D721Med (cell line): Measurements from ENCODE around the gene DHRS4.

Source experiments
- DNase-seq: peaks from one replicate; pipeline ENCODE4 v3.0.0; 2011; ENCODE audit warnings: low spot score; ENCODE audit not compliant: insufficient read length
- FAIRE-seq: peaks from 2 replicates; lab custom pipeline; 2011; peaks lifted over from hg19 to GRCh38; lab: Jason Lieb, UNC
- TF ChIP-seq, protein P1 (sequence below): IDR thresholded peaks from 2 replicates; pipeline ENCODE4 v1.5.1; 2012; ENCODE audit warnings: mild to moderate bottlenecking, control low read depth; ENCODE audit not compliant: insufficient read depth; ENCODE audit errors: missing control alignments

Gene DHRS4

GRCh38 chr14:23933108-23933741 is 20.3 kb upstream of the DHRS4 start:
- TF ChIP-seq, protein P1, sequence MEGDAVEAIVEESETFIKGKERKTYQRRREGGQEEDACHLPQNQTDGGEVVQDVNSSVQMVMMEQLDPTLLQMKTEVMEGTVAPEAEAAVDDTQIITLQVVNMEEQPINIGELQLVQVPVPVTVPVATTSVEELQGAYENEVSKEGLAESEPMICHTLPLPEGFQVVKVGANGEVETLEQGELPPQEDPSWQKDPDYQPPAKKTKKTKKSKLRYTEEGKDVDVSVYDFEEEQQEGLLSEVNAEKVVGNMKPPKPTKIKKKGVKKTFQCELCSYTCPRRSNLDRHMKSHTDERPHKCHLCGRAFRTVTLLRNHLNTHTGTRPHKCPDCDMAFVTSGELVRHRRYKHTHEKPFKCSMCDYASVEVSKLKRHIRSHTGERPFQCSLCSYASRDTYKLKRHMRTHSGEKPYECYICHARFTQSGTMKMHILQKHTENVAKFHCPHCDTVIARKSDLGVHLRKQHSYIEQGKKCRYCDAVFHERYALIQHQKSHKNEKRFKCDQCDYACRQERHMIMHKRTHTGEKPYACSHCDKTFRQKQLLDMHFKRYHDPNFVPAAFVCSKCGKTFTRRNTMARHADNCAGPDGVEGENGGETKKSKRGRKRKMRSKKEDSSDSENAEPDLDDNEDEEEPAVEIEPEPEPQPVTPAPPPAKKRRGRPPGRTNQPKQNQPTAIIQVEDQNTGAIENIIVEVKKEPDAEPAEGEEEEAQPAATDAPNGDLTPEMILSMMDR = no peak
- FAIRE-seq (no peak), DNase-seq (no peak)

DNA sequence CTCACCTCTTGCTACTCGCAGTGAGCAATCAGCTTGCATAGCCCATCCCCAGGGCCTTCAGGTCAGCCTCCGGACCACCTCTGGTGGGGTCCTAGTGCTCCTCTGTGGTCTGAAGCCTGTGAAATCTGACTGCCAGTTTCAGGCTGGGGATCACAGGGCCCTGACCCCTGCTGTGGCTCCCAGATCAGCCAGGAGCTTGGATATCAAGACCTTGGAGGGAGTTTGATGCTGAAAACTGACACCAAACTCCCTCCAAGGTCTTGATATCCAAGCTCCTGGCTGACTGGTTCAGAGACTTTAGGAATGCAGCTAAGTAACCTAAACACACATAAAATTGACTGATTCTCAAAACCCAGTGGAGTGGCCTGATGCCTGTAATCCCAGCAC is 19.8 kb upstream of the DHRS4 start:
- FAIRE-seq = no peak
- TF ChIP-seq, protein P1 = no peak
- DNase-seq = no peak

DNA sequence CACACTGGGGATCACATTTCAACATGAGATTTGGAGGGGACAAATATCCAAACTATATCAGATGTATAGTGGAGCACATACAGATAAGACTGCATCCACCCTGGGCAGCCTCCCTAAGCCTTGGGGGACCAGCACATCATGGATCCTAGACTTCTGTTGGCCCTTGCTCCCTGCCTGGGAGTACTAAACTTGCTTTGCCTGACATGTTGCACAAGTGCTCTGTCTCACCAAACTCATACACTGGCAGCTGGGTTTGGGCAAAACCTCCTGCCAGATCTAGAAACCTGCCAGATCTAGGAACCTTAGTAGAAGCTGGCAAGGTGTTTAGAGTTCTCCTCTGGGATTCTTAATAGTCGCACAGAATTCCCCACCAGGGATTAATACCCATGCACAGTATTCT is 18.4 kb upstream of the DHRS4 start:
- TF ChIP-seq, protein P1 = no peak
- DNase-seq = no peak
- no peak for FAIRE-seq

DNA sequence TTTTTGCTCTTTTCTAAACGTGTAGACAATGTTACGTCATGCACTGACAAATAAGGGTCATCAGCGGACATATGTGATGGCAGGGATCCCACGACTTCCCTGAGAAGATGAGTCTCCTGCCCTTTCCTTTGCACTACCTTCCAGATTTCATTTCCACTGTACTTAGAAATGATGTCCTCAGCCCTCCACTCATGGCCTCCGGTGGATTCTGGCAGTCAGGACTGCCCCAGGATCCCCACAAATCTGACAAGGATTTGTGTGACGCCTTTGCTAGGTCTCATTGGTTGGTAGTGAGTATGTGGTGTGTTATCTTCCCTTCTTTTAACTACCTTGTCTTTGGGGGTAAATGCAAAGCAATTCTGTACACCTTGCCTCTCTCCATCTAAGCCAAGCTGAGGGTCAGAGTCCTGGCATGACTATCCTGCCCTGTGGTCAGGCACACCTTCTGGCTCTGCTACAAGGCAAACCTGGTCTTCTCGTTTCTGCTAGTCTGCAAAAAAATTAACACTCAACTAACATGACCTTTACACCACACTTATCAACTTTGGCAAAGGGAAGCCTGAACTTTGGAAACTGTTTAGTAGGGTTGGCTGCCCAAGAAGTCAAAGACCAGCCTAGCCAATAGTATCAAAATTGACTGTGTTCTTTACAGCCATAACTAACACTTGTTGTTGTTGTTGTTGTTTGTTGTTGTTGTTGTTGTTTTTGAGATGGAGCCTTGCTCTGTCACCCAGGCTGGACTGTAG is 17.3 kb upstream of the DHRS4 start:
- TF ChIP-seq, protein P1 = no peak
- DNase-seq (no peak), FAIRE-seq (no peak)

DNA sequence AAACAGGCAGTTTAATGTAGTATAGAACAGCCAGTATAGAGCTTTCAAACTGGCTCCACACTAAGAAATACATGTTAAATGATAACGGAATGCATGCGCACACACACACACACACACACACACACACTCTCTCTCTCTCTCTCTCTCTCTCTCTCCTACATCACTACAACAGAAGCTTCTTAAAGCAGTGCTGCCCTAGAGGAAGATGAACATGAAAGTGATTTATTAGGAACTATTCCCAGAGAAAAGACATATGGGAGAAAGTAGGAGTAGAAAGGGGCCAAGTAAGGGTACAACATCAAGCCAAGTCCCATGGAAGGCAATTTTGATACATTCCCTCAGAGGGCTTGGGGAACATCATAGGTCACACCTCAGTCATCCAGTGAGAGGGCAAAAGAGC is 16.4 kb upstream of the DHRS4 start:
- FAIRE-seq = no peak

DNA sequence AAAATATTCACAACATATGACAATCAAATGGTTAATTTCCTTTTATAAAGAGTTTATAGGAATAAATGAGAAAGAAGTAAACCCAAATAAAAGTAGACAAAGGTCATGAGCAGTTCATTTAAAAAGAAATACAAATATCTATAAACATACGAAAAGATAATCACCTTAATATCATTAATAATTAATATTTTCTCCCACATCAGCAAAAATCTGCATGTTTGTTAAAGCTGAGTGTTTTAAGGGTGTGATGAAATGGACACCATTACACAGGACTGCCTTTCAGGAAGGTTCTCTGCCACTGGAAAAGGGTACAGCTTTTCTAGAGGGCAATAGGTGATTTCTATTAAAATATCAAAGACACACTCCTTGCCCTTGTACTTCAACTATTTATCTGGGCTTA is 14.7 kb upstream of the DHRS4 start:
- TF ChIP-seq, protein P1 = no peak
- DNase-seq (no peak), FAIRE-seq (no peak)

More for the DNA sequence above, 16.4 kb upstream of the DHRS4 start:
- no peak for DNase-seq
- TF ChIP-seq, protein P1 = no peak
